ENCODE measurements around the gene APPBP2. TPM values are rescaled to one million over a fixed set of nuclear protein-coding genes. Genes with fewer than 3 reads are reported as not detected.

APPBP2 gene
- polyA plus RNA-seq, 1 donor (not counting 4 experiments of a cell fraction or from before 2014, with no cell fraction given): 21.1 TPM

DNA sequence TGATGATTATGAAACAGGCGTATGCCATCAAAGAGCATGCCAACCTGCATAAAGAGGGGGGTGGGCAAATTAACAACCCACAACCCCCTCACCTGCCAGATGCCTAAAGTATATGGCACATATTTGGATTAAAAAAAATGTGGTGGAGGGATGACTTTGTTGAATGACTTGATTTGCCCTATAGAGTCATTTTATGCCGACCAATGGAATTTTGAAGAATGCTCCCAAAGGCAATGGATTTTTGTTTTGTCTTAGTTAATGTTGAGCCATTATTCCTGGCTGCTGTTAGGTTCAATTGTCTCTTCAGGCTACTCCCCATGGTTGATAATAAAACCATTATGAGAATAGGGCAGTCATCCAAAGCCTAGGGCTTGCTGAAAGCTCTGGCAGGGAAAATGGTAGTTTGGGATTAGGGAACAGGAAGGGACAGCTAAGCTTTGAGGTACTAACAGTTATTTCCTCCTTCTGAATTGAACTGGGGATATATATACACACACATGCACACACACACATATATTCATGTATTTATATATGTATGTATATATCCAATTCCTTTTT lies 109.6 kb downstream of the APPBP2 start:
- H3K4me3 ChIP-seq (ENCODE audit: control insufficient read depth in 2 of 3, extremely low read depth in 1 of 3, insufficient read depth in 2 of 3, low read depth in 1 of 3, low read length in 3 of 3): no peak overlapping the region
- H4K20me1 ChIP-seq (ENCODE audit: control insufficient read depth, extremely low read depth, insufficient read depth, low read length): no peaks in the 10 kb centered on the region
- no peaks in the 10 kb centered on the region for H3K27me3 ChIP-seq (ENCODE audit: control insufficient read depth, extremely low read depth, insufficient read depth, low read length)
- no peak for DNase-seq (ENCODE audit: low read depth, low spot score)
- no peaks in the 10 kb centered on the region for H3K36me3 ChIP-seq (ENCODE audit: control insufficient read depth in 2 of 2, extremely low read depth in 1 of 2, insufficient read depth in 2 of 2, low read length in 2 of 2)
- FAIRE-seq: no peak
- H3K9me3 ChIP-seq (ENCODE audit: control insufficient read depth, low read depth, low read length): no peaks in the 10 kb centered on the region
- TF ChIP-seq, protein P1, sequence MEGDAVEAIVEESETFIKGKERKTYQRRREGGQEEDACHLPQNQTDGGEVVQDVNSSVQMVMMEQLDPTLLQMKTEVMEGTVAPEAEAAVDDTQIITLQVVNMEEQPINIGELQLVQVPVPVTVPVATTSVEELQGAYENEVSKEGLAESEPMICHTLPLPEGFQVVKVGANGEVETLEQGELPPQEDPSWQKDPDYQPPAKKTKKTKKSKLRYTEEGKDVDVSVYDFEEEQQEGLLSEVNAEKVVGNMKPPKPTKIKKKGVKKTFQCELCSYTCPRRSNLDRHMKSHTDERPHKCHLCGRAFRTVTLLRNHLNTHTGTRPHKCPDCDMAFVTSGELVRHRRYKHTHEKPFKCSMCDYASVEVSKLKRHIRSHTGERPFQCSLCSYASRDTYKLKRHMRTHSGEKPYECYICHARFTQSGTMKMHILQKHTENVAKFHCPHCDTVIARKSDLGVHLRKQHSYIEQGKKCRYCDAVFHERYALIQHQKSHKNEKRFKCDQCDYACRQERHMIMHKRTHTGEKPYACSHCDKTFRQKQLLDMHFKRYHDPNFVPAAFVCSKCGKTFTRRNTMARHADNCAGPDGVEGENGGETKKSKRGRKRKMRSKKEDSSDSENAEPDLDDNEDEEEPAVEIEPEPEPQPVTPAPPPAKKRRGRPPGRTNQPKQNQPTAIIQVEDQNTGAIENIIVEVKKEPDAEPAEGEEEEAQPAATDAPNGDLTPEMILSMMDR (optimal IDR thresholded peaks at IDR 0.05 in 1 of 3, IDR thresholded peaks at IDR 0.05 in 1 of 3, conservative IDR thresholded peaks at IDR 0.05 in 1 of 3; ENCODE audit: extremely low read depth in 1 of 3, insufficient read depth in 2 of 3, low read length in 3 of 3): no peak
- TF ChIP-seq EZH2 (IDR thresholded peaks at IDR 0.05; ENCODE audit: low read length): no peak
- no peak overlapping the region for H3K27ac ChIP-seq (ENCODE audit: control insufficient read depth, insufficient read depth, low read length)
- dilution Hi-C loops (cut with MboI; ENCODE audit: extremely low pct_ligation_motif_present, low sequenced_read_pairs): no loop called here
- H2AFZ ChIP-seq (ENCODE audit: control insufficient read depth, low read length): no peak overlapping the region
- H3K79me2 ChIP-seq (ENCODE audit: control insufficient read depth, insufficient read depth, low read length): no peaks in the 10 kb centered on the region
- H3K9me1 ChIP-seq (ENCODE audit: control insufficient read depth, extremely low read depth, insufficient read depth, low read length): no peaks in the 10 kb centered on the region
- H3K4me2 ChIP-seq (ENCODE audit: control insufficient read depth, extremely low read depth, insufficient read depth, low read depth, low read length): no peak overlapping the region
- H3K4me1 ChIP-seq (ENCODE audit: control insufficient read depth, extremely low read depth, insufficient read depth, low read length): peaks cover 5% of the 10 kb centered on the region
- H3K9ac ChIP-seq (ENCODE audit: control insufficient read depth, extremely low read depth, insufficient read depth, low read length): no peak overlapping the region

DNA sequence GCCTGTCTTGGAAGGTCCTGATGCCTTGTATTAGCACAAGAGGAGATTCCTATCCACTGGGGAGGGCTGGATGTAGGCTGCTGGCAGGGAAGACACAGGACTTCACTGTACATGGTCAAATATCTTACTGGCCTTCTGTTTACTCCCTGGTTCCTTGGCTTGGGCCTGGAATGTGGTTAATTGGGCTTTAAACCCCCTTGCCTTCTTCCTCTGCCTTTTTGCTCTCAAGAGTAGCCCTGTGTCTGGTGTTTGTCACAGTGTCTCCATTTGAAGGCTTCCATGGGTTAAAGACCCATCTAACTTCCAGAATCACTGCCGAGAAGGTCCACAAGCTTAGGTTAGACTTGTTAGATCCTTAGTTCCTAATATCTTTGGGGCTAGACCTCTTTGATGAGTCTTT lies 110.9 kb downstream of the APPBP2 start:
- no peak for FAIRE-seq
- no peaks in the 10 kb centered on the region for H4K20me1 ChIP-seq (ENCODE audit: control insufficient read depth, extremely low read depth, insufficient read depth, low read length)

More for the DNA sequence above, 110.9 kb downstream of the APPBP2 start:
- Histone ChIP-seq H3K9ac (ENCODE audit: control insufficient read depth, extremely low read depth, insufficient read depth, low read length) (no peak overlapping the region), H3K4me2 (ENCODE audit: control insufficient read depth, extremely low read depth, insufficient read depth, low read depth, low read length) (no peak overlapping the region), H3K9me3 (ENCODE audit: control insufficient read depth, low read depth, low read length) (no peaks in the 10 kb centered on the region), H3K9me1 (ENCODE audit: control insufficient read depth, extremely low read depth, insufficient read depth, low read length) (no peaks in the 10 kb centered on the region), H3K36me3 (ENCODE audit: control insufficient read depth in 2 of 2, extremely low read depth in 1 of 2, insufficient read depth in 2 of 2, low read length in 2 of 2) (no peaks in the 10 kb centered on the region), H3K4me1 (ENCODE audit: control insufficient read depth, extremely low read depth, insufficient read depth, low read length) (no peaks in the 10 kb centered on the region), H2AFZ (ENCODE audit: control insufficient read depth, low read length) (no peak overlapping the region), H3K27ac (ENCODE audit: control insufficient read depth, insufficient read depth, low read length) (no peak overlapping the region), H3K79me2 (ENCODE audit: control insufficient read depth, insufficient read depth, low read length) (no peaks in the 10 kb centered on the region), H3K4me3 (ENCODE audit: control insufficient read depth in 2 of 3, extremely low read depth in 1 of 3, insufficient read depth in 2 of 3, low read depth in 1 of 3, low read length in 3 of 3) (no peak overlapping the region), H3K27me3 (ENCODE audit: control insufficient read depth, extremely low read depth, insufficient read depth, low read length) (no peaks in the 10 kb centered on the region)
- TF ChIP-seq, protein P1 (optimal IDR thresholded peaks at IDR 0.05 in 1 of 3, IDR thresholded peaks at IDR 0.05 in 1 of 3, conservative IDR thresholded peaks at IDR 0.05 in 1 of 3; ENCODE audit: extremely low read depth in 1 of 3, insufficient read depth in 2 of 3, low read length in 3 of 3): no peak
- no peak for TF ChIP-seq EZH2 (IDR thresholded peaks at IDR 0.05; ENCODE audit: low read length)
- DNase-seq (ENCODE audit: low read depth, low spot score): no peak
- dilution Hi-C loops (cut with MboI; ENCODE audit: extremely low pct_ligation_motif_present, low sequenced_read_pairs): no loop called here

Data from keratinocyte (primary cell).